B cell (primary cell): ENCODE results near the gene KNOP1. TPM values are rescaled to one million over a fixed set of nuclear protein-coding genes. Genes with fewer than 3 reads are reported as not detected.
A peak's percentile ranks its signal among the peaks of the same experiment; 100 is the strongest.

Experiments
- ATAC-seq: fragments of 200-7000 bp; cut with Tn5 transposase; one replicate; pipeline ENCODE4 v1.10.0; 2021; ENCODE audit warnings: low read depth, mild to moderate bottlenecking, moderate number of reproducible peaks, moderate library complexity
- CTCF ChIA-PET: fragments of 350-600 bp; sonication (Branson Sonifier 250); formaldehyde crosslinking; loops from one replicate; lab custom pipeline; 2021; ENCODE audit warnings: antibody characterized with exemption, inconsistent platforms; lab: Charles Lee
- POLR2A ChIA-PET: fragments of 350-600 bp; sonication (Branson Sonifier 250); formaldehyde crosslinking; loops from one replicate; lab custom pipeline; 2021; ENCODE audit warnings: antibody characterized with exemption; lab: Charles Lee
- DNase-seq: peaks from one replicate; pipeline ENCODE4 v3.0.0; 2013
- H2AFZ ChIP-seq: 2 replicates; pipeline ENCODE4 v1.6.1; 2012; ENCODE audit warnings: mild to moderate bottlenecking, low read depth, low read length; ENCODE audit not compliant: insufficient read depth, poor library complexity, severe bottlenecking
- H3K27ac ChIP-seq, 2 donors: 1 replicate in 1 of 2; 2 replicates in 1 of 2; pipeline ENCODE4 v1.5.1; 2012 to 2013; ENCODE audit warnings: low read length in 2 of 2, mild to moderate bottlenecking in 2 of 2, moderate library complexity in 1 of 2
- H3K27me3 ChIP-seq, 4 experiments: fragments of 200-600 bp in 1 of 4; sonication (generic) in 1 of 4; replicated peaks in 1 of 4; 1 replicate in 2 of 4; 2 replicates in 2 of 4; pipeline versions ENCODE4 v1.6.1 to v1.7.0; 2013 to 2016; ENCODE audit warnings: low read length in 3 of 4, mild to moderate bottlenecking in 2 of 4, mixed read lengths in 1 of 4, moderate library complexity in 1 of 4; ENCODE audit not compliant: insufficient read depth in 4 of 4, control insufficient read depth in 3 of 4; ENCODE audit errors: control extremely low read depth in 1 of 4
- H3K36me3 ChIP-seq, 2 experiments: replicated peaks in 1 of 2; 1 replicate in 1 of 2; 2 replicates in 1 of 2; pipeline versions ENCODE4 v1.6.1 to v1.7.1; 2013; ENCODE audit warnings: low read length in 1 of 2; ENCODE audit not compliant: insufficient read depth in 2 of 2, control insufficient read depth in 1 of 2; ENCODE audit errors: control extremely low read depth in 1 of 2, extremely low read depth in 1 of 2
- H3K4me1 ChIP-seq, 2 donors: fragments of 200-600 bp in 1 of 2; sonication (generic) in 1 of 2; 1 replicate in 1 of 2; 2 replicates in 1 of 2; pipeline versions ENCODE4 v1.5.1 to v1.6.1; 2013 to 2017; ENCODE audit warnings: low read length in 2 of 2; ENCODE audit not compliant: control insufficient read depth in 2 of 2, insufficient read depth in 2 of 2
- H3K4me2 ChIP-seq: replicated peaks from 2 replicates; pipeline ENCODE3; 2012; ENCODE audit warnings: mild to moderate bottlenecking, low read depth, low read length; ENCODE audit not compliant: poor library complexity, severe bottlenecking
- H3K4me3 ChIP-seq, 5 experiments: fragments of 200-600 bp in 1 of 5; sonication (generic) in 1 of 5; 1 replicate in 3 of 5; 2 replicates in 2 of 5; pipeline versions ENCODE4 v1.5.1 to v1.7.0; 2011 to 2016; ENCODE audit warnings: low read length in 4 of 5, mild to moderate bottlenecking in 4 of 5, low read depth in 2 of 5, control low read depth in 1 of 5, moderate library complexity in 1 of 5; ENCODE audit not compliant: insufficient read depth in 1 of 5; ENCODE audit errors: control extremely low read depth in 1 of 5, extremely low read depth in 1 of 5
- H3K79me2 ChIP-seq: fragments of 200-600 bp; sonication (generic); one replicate; pipeline ENCODE4 v1.6.0; 2016; ENCODE audit warnings: low read length; ENCODE audit not compliant: control insufficient read depth, insufficient read depth
- H3K9ac ChIP-seq: fragments of 200-600 bp; sonication (generic); 2 replicates; pipeline ENCODE4 v1.6.1; 2017; ENCODE audit warnings: mild to moderate bottlenecking, low read length, moderate library complexity
- H3K9me3 ChIP-seq, 3 donors: one replicate each; pipeline versions ENCODE4 v1.6.1 to v1.7.1; 2013; ENCODE audit warnings: low read length in 2 of 3; ENCODE audit not compliant: control insufficient read depth in 2 of 3, insufficient read depth in 1 of 3; ENCODE audit errors: control extremely low read depth in 1 of 3
- H4K20me1 ChIP-seq: 2 replicates; pipeline ENCODE4 v1.6.0; 2012; ENCODE audit warnings: mild to moderate bottlenecking, low read length; ENCODE audit not compliant: insufficient read depth, control insufficient read depth, poor library complexity, severe bottlenecking
- H3K27ac Mint-ChIP-seq: one replicate; pipeline ENCODE4 v1.8.0; 2021; ENCODE audit warnings: mixed read lengths
- H3K27me3 Mint-ChIP-seq: one replicate; pipeline ENCODE4 v1.8.0; 2021; ENCODE audit warnings: mixed read lengths
- H3K4me1 Mint-ChIP-seq: one replicate; pipeline ENCODE4 v1.8.0; 2021; ENCODE audit warnings: mixed read lengths
- H3K4me3 Mint-ChIP-seq: one replicate; pipeline ENCODE4 v1.8.0; 2021; ENCODE audit warnings: mixed read lengths
- H3K9me3 Mint-ChIP-seq: one replicate; pipeline ENCODE4 v1.8.0; 2022; ENCODE audit warnings: mixed read lengths; ENCODE audit not compliant: insufficient read depth
- CTCF ChIP-seq: fragments of 200-600 bp; IDR thresholded peaks from one replicate; pipeline ENCODE4 v1.8.0; 2022; ENCODE audit warnings: antibody characterized with exemption, mild to moderate bottlenecking
- EZH2 ChIP-seq: IDR thresholded peaks from 2 replicates; pipeline ENCODE4 v1.6.1; 2012; ENCODE audit warnings: borderline replicate concordance, low read depth, mild to moderate bottlenecking, moderate library complexity, low read length; ENCODE audit not compliant: insufficient read depth, poor library complexity, severe bottlenecking
- WGBS: methylation state at CpG from one replicate; pipeline ENCODE4 v1.1.5; 2013; ENCODE audit warnings: missing lambda C conversion rate; ENCODE audit not compliant: insufficient coverage; 5-methylcytosine and 5-hydroxymethylcytosine counted together
- intact Hi-C: fragments of 100-400 bp; cut with micrococcal nuclease; formaldehyde crosslinking; loops from one replicate; pipeline ENCODE4 v1.10.0; 2022
- polyA plus RNA-seq: library from polyadenylated mRNA; depleted of rRNA; stranded (reverse); fragments of >200 nt; gene quantifications from 2 replicates; pipeline ENCODE4 v1.2.3, GENCODE V29; 2012
- total RNA-seq, 2 donors: library from RNA; stranded (reverse); fragments of 120-200 nt in 1 of 2; gene quantifications; 1 replicate in 1 of 2; 2 replicates in 1 of 2; pipeline versions ENCODE4 v1.2.3 to v1.2.4, GENCODE V29; 2013 to 2022

KNOP1 gene
- total and polyA plus RNA-seq, 2 donors (not counting 1 experiment from before 2014, with no cell fraction given): 1.6 to 16.9 TPM

- Histone ChIP-seq H3K9ac (peak overlapping the region; percentile 85), H3K27me3 (no peaks in the 10 kb centered on the region), H3K36me3 (peaks cover 0 to 5% of the 10 kb centered on the region in 2 experiments), H4K20me1 (no peaks in the 10 kb centered on the region), H3K4me2 (peak overlapping the region; percentile 95), H3K4me3 (peak overlapping the region; percentile 68 to 99 (median 89)), H3K4me1 (peaks cover 11 to 13% of the 10 kb centered on the region in 2 donors), H3K79me2 (peaks cover 28% of the 10 kb centered on the region), H3K9me3 (no peaks in the 10 kb centered on the region), H2AFZ (peak overlapping the region; percentile 87), H3K27ac (peak overlapping the region in 1 of 2 donors; percentile 44)
- Mint-ChIP-seq H3K4me3 (peak overlapping the region; percentile 93), H3K9me3 (no peaks in the 10 kb centered on the region), H3K27me3 (no peaks in the 10 kb centered on the region), H3K4me1 (peaks cover 19% of the 10 kb centered on the region), H3K27ac (peak overlapping the region; percentile 13)
- no peak for TF ChIP-seq EZH2
- no peak for TF ChIP-seq CTCF
- intact Hi-C loops: loop anchor here (1.0 to 5.0 kb wide), 3 partner anchors 163 to 916 kb away; partner anchors contain the start of genes ARL6IP1 and VPS35L
- ChIA-PET CTCF (interaction anchor here (1.0 to 2.7 kb wide), 2 partner anchors 163 to 165 kb away, joined by 3 to 8 read pairs; partner anchors contain the start of gene VPS35L), POLR2A (interaction anchor here (1.0 kb wide), 1 partner anchor 163 kb away, joined by 4 read pairs; the partner anchor contains the start of gene VPS35L)
- DNase-seq (no peak), ATAC-seq (no peak)
- WGBS: under 1% methylated on average over 20 of the region's 21 CpGs
These were observed 568 bp upstream of the KNOP1 start for GRCh38 chr16:19718624-19718965.

DNA sequence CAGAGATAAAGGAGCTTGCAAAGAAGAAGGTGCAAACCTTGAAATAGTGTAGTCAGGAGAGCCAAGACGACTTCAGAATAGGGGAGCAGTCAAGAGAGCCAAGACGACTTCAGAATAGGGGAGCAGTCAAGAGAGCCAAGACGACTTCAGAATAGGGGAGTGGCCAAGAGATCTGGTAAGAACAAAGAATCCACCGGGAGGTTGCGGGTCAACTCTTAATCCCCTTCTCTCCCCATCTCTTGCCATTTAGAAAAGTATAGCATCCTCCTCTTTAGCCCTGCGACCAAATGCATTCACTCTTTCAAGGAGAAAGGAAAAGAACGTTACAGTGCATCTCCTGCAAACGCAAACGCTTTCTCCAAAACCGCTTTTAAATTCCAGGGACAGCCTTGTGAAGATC lies 713 bp downstream of the KNOP1 start:
- H3K4me2 ChIP-seq: peak overlapping the region; percentile 95
- no peak for DNase-seq

More for the DNA sequence above, 713 bp downstream of the KNOP1 start:
- Mint-ChIP-seq H3K27me3 (no peaks in the 10 kb centered on the region), H3K4me3 (peak overlapping the region; percentile 93), H3K9me3 (no peaks in the 10 kb centered on the region), H3K4me1 (peaks cover 19% of the 10 kb centered on the region), H3K27ac (peak overlapping the region; percentile 81)
- POLR2A ChIA-PET: interaction anchor here (1.0 kb wide), 1 partner anchor 162 kb away, joined by 4 read pairs; the partner anchor contains the start of gene VPS35L
- intact Hi-C loops: loop anchor here (5.0 kb wide), 1 partner anchor 915 kb away; the partner anchor contains the start of gene ARL6IP1
- peaks cover 30% of the 10 kb centered on the region for H3K79me2 ChIP-seq
- H3K4me3 ChIP-seq: peak overlapping the region; percentile 68 to 99 (median 89)
- 0% methylated on average over 9 of the region's 10 CpGs for WGBS
- no peaks in the 10 kb centered on the region for H3K27me3 ChIP-seq
- CTCF ChIA-PET: interaction anchor here (1.0 kb wide), 1 partner anchor 163 kb away, joined by 3 read pairs; no protein-coding TSS in a partner anchor
- H3K4me1 ChIP-seq: peaks cover 11 to 13% of the 10 kb centered on the region in 2 donors
- H4K20me1 ChIP-seq: peaks cover under 1% of the 10 kb centered on the region
- H2AFZ ChIP-seq: peak overlapping the region; percentile 87
- ATAC-seq: no peak
- peaks cover 0 to 15% of the 10 kb centered on the region in 2 experiments for H3K36me3 ChIP-seq
- TF ChIP-seq CTCF: no peak
- peak overlapping the region in 1 of 2 donors; percentile 52 for H3K27ac ChIP-seq
- no peaks in the 10 kb centered on the region for H3K9me3 ChIP-seq
- peak overlapping the region; percentile 85 for H3K9ac ChIP-seq
